SK-N-SH (cell line): Measurements from ENCODE around the gene PER3. TPM values are rescaled to one million over a fixed set of nuclear protein-coding genes. Genes with fewer than 3 reads are reported as not detected.
A peak's percentile ranks its signal among the peaks of the same experiment; 100 is the strongest.

Experiments used
- CTCF ChIA-PET: fragments of 300-600, 350-600 bp; formaldehyde crosslinking; extraction: SDS; loops from one replicate; lab custom pipeline; 2021; lab: Yijun Ruan, JAX
- POLR2A ChIA-PET: fragments of 350-600 bp; sonication (Branson Sonifier 250); formaldehyde crosslinking; extraction: SDS; loops from one replicate; lab custom pipeline; 2020; ENCODE audit warnings: antibody characterized with exemption, inconsistent platforms; lab: Yijun Ruan, JAX
- DNase-seq: peaks from one replicate; pipeline ENCODE4 v3.0.0; 2012
- H2AFZ ChIP-seq: fragments of 200-600 bp; sonication (generic); 2 replicates; pipeline ENCODE4 v1.8.1; 2016; ENCODE audit warnings: antibody characterized with exemption, mild to moderate bottlenecking, low read depth
- H3F3A ChIP-seq: fragments of 200-600 bp; sonication (generic); replicated peaks from 2 replicates; pipeline ENCODE3; 2016; ENCODE audit warnings: antibody characterized with exemption, mild to moderate bottlenecking; ENCODE audit not compliant: insufficient read depth
- H3K27ac ChIP-seq, 2 experiments: fragments of 200-500 bp in 1 of 2; fragments of 200-600 bp in 1 of 2; sonication (Bioruptor generic) in 1 of 2; sonication (generic), shearing (Covaris generic) in 1 of 2; 2 replicates each; pipeline versions ENCODE4 v1.5.1 to v1.6.1; 2014 to 2016; ENCODE audit warnings: low read depth in 2 of 2, inconsistent platforms in 1 of 2, low read length in 1 of 2, mild to moderate bottlenecking in 1 of 2, mixed read lengths in 1 of 2
- H3K27me3 ChIP-seq: fragments of 200-600 bp; sonication (generic), shearing (Covaris generic); 2 replicates; pipeline ENCODE4 v1.6.1; 2016; ENCODE audit warnings: mixed run types; ENCODE audit not compliant: insufficient read depth
- H3K36me3 ChIP-seq, 2 experiments: fragments of 200-500 bp in 1 of 2; fragments of 200-600 bp in 1 of 2; sonication (Bioruptor generic) in 1 of 2; sonication (generic) in 1 of 2; replicated peaks in 1 of 2; 2 replicates each; pipeline versions ENCODE3 to v1.5.1; 2014 to 2016; ENCODE audit warnings: low read length in 1 of 2, mild to moderate bottlenecking in 1 of 2; ENCODE audit not compliant: insufficient read depth in 2 of 2, control insufficient read depth in 1 of 2
- H3K4me1 ChIP-seq, 2 experiments: fragments of 200-500 bp in 1 of 2; fragments of 200-600 bp in 1 of 2; sonication (Bioruptor generic) in 1 of 2; sonication (generic), shearing (Covaris generic) in 1 of 2; 2 replicates each; pipeline versions ENCODE4 v1.5.1 to v1.6.1; 2014 to 2016; ENCODE audit warnings: low read depth in 1 of 2, low read length in 1 of 2, mixed run types in 1 of 2; ENCODE audit not compliant: insufficient read depth in 2 of 2, control insufficient read depth in 1 of 2
- H3K4me2 ChIP-seq: fragments of 200-600 bp; sonication (generic), shearing (Covaris generic); 2 replicates; pipeline ENCODE4 v1.6.1; 2017; ENCODE audit warnings: mixed run types
- H3K4me3 ChIP-seq, 2 experiments: fragments of 200-500 bp in 1 of 2; fragments of 200-600 bp in 1 of 2; sonication (Bioruptor generic) in 1 of 2; sonication (generic), shearing (Covaris generic) in 1 of 2; 2 replicates each; pipeline versions ENCODE4 v1.5.1 to v1.8.1; 2014 to 2016; ENCODE audit warnings: low read depth in 2 of 2, inconsistent platforms in 1 of 2, low read length in 1 of 2, mild to moderate bottlenecking in 1 of 2, mixed read lengths in 1 of 2, moderate library complexity in 1 of 2
- H3K79me2 ChIP-seq: fragments of 200-600 bp; sonication (generic); 2 replicates; pipeline ENCODE4 v1.8.1; 2017; ENCODE audit warnings: mild to moderate bottlenecking; ENCODE audit not compliant: insufficient read depth
- H3K9ac ChIP-seq: fragments of 200-600 bp; sonication (generic); 2 replicates; pipeline ENCODE4 v1.6.1; 2017; ENCODE audit warnings: mixed run types
- H3K9me2 ChIP-seq: fragments of 200-600 bp; sonication (generic); 2 replicates; pipeline ENCODE4 v1.6.1; 2017; ENCODE audit warnings: mixed run types
- H3K9me3 ChIP-seq: fragments of 200-600 bp; sonication (generic); 2 replicates; pipeline ENCODE4 v1.6.1; 2017; ENCODE audit warnings: mixed run types, mild to moderate bottlenecking, moderate library complexity
- H4K20me1 ChIP-seq: fragments of 200-600 bp; sonication (generic); 2 replicates; pipeline ENCODE4 v1.6.1; 2017; ENCODE audit warnings: mild to moderate bottlenecking, mixed run types; ENCODE audit not compliant: insufficient read depth
- EZH2phosphoT487 ChIP-seq: fragments of 200-600 bp; sonication (generic); IDR thresholded peaks from 2 replicates; pipeline ENCODE4 v1.6.1; 2017; ENCODE audit warnings: low read depth, mixed run types, mild to moderate bottlenecking, antibody characterized with exemption, moderate library complexity, borderline replicate concordance
- FOSL2 ChIP-seq: IDR thresholded peaks from 2 replicates; pipeline ENCODE4 v1.4.0; 2012; ENCODE audit warnings: low read depth, mild to moderate bottlenecking, moderate library complexity, borderline replicate concordance
- FOXJ3 ChIP-seq: sonication (generic); formaldehyde crosslinking; IDR thresholded peaks from 2 replicates; pipeline ENCODE4 v1.5.1; 2020; ENCODE audit warnings: mild to moderate bottlenecking, missing genetic modification reagents
- FOXM1 ChIP-seq: IDR thresholded peaks from 2 replicates; pipeline ENCODE4 v1.4.0; 2012; ENCODE audit warnings: low read depth, mild to moderate bottlenecking
- GABPA ChIP-seq: IDR thresholded peaks from 2 replicates; pipeline ENCODE4 v1.4.0; 2012; ENCODE audit warnings: low read depth, mild to moderate bottlenecking
- GATA2 ChIP-seq: sonication (generic); formaldehyde crosslinking; IDR thresholded peaks from 2 replicates; pipeline ENCODE4 v1.5.0; 2020; ENCODE audit warnings: mild to moderate bottlenecking, missing genetic modification reagents
- JUND ChIP-seq: IDR thresholded peaks from 2 replicates; pipeline ENCODE4 v1.4.0; 2012
- MXI1 ChIP-seq: IDR thresholded peaks from 2 replicates; pipeline ENCODE4 v1.6.1; 2012; ENCODE audit warnings: mild to moderate bottlenecking, low read depth, low read length, improper control_type of control experiment
- NRF1 ChIP-seq: IDR thresholded peaks from 2 replicates; pipeline ENCODE4 v1.6.1; 2012; ENCODE audit warnings: low read depth, mild to moderate bottlenecking, low read length
- POLR2AphosphoS5 ChIP-seq: IDR thresholded peaks from 2 replicates; pipeline ENCODE4 v1.6.1; 2012; ENCODE audit warnings: low read depth, low read length
- RXRA ChIP-seq: IDR thresholded peaks from 2 replicates; pipeline ENCODE4 v1.4.0; 2012; ENCODE audit warnings: low read depth, mild to moderate bottlenecking, borderline replicate concordance
- SIN3A ChIP-seq: IDR thresholded peaks from 2 replicates; pipeline ENCODE4 v1.6.1; 2012; ENCODE audit warnings: low read depth, mild to moderate bottlenecking, low read length, moderate library complexity, borderline replicate concordance
- SMC3 ChIP-seq: IDR thresholded peaks from 2 replicates; pipeline ENCODE4 v1.6.1; 2012; ENCODE audit warnings: low read depth, low read length, improper control_type of control experiment
- TAF1 ChIP-seq: IDR thresholded peaks from 2 replicates; pipeline ENCODE4 v1.6.1; 2012; ENCODE audit warnings: low read depth, mild to moderate bottlenecking, low read length, moderate library complexity, borderline replicate concordance
- TCF12 ChIP-seq: IDR thresholded peaks from 2 replicates; pipeline ENCODE4 v1.4.0; 2012
- WGBS: methylation state at CpG from one replicate; pipeline ENCODE4 v1.1.6; 2017; ENCODE audit warnings: low lambda C conversion rate; 5-methylcytosine and 5-hydroxymethylcytosine counted together
- polyA plus RNA-seq, 3 experiments: library from polyadenylated mRNA; depleted of rRNA; stranded (reverse); fragments of >200 nt; gene quantifications; 2 replicates each; pipeline ENCODE4 v1.2.3, GENCODE V29; 2012
- TF ChIP-seq, protein P1 (sequence below): fragments of 200-600 bp; sonication (generic); IDR thresholded peaks from 2 replicates; pipeline ENCODE4 v1.6.1; 2017; ENCODE audit warnings: antibody characterized with exemption, mild to moderate bottlenecking, moderate library complexity
- TF ChIP-seq, protein P2 (sequence below): fragments of 150-350 bp; IDR thresholded peaks from 2 replicates; pipeline ENCODE4 v1.6.1; 2017; ENCODE audit warnings: antibody characterized with exemption, low read length, low read depth, borderline replicate concordance
- TF ChIP-seq, protein P3 (sequence below): IDR thresholded peaks from 2 replicates; pipeline ENCODE4 v1.4.0; 2012; ENCODE audit warnings: low read depth, borderline replicate concordance
- TF ChIP-seq, protein P4 (sequence below): IDR thresholded peaks from 2 replicates; pipeline ENCODE4 v1.4.0; 2012; ENCODE audit warnings: low read depth
- TF ChIP-seq, protein P5 (sequence below): IDR thresholded peaks from 2 replicates; pipeline ENCODE4 v1.6.1; 2012; ENCODE audit warnings: mild to moderate bottlenecking, low read depth, low read length, moderate library complexity

The PER3 gene
- polyA plus RNA-seq, 1 of the 3 experiments (the other 2 are of a cell fraction) = 6.0 TPM

DNA sequence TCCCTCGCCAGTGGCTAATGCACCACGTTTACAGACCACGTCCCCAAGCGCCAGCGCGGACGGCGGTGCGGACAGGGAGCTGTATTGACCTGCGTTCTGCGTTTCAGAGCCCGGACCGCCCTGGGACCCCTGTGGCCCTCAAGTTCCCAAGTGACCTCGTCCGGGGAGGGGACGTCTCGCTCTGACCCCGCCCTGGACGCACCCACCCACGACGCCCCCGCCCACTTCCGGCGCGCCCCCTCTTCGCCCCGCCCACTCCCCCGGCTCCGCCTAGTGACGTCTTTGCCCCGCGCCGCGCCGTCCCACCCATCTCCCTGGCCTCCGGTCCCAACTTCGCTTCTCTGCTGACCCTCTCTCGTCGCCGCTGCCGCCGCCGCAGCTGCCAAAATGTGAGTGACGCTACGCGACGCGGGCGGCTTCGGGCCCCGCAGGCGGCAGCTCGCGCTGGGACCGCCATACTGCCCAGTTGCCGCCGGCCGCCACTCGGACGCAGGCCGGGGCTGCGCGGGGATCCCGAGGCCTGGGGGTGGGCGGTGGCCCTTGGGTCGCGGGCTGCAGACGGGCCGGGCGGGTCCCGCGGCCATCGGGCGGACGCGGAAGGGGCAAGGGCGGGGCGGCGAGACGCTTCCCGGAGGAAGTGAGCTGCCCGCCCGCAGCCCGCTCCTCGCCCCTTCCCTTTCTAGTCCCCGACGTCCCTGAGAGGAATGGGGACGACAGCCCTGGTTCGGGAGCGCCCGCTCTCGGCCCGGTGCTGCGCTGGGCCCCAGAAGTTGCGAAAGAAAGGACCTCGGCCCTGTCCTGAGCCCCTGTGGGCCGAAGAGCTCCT lies 12.9 kb upstream of the PER3 start, which contains the start of gene VAMP3:
Gene VAMP3, plus strand, starts transcription at position 300 of the 826 bp plus-strand sequence. Its CDS starts 88 bp downstream, at position 388.
- CTCF ChIA-PET = interaction anchor here (1.6 to 14.6 kb wide), 3 partner anchors 18 to 104 kb away, joined by 3 to 139 read pairs (median 112); no protein-coding TSS in a partner anchor
- Histone ChIP-seq H3K27ac (peak within 1 kb of the TSS; percentile 71 to 78; a peak in 3 of 4 replicates), H3K9ac (peak within 1 kb of the TSS; percentile 85), H3K4me2 (peak within 1 kb of the TSS; percentile 87), H3K9me3 (no peaks in the 10 kb centered on the region), H3K36me3 (peaks cover 22 to 24% of the 10 kb centered on the region in 2 experiments), H4K20me1 (peaks cover 27% of the 10 kb centered on the region), H3K4me1 (peaks cover 5 to 19% of the 10 kb centered on the region in 2 experiments; a peak in 3 of 4 replicates), H3F3A (peaks cover 5% of the 10 kb centered on the region), H3K9me2 (no peaks in the 10 kb centered on the region), H3K27me3 (no peaks in the 10 kb centered on the region), H2AFZ (peak within 1 kb of the TSS; percentile 97), H3K79me2 (peaks cover 50% of the 10 kb centered on the region), H3K4me3 (peak within 1 kb of the TSS; percentile 67 to 98)
- POLR2A ChIA-PET = interaction anchor here (0.6 to 1.4 kb wide), 4 partner anchors 53 to 103 kb away, joined by 3 to 7 read pairs (median 4); no protein-coding TSS in a partner anchor
- under 1% methylated on average over 21 of the region's 97 CpGs for WGBS
- TF ChIP-seq POLR2AphosphoS5 (peak; percentile 46), EZH2phosphoT487 (no peak), RXRA (no peak), FOSL2 (no peak), TCF12 (no peak), GATA2 (CRISPR knock-in tag) (no peak), FOXJ3 (CRISPR knock-in tag) (no peak), SIN3A (peak; percentile 59; the same call in 1 of the 2 replicates), FOXM1 (no peak), MXI1 (peak; percentile 38; the same call in 1 of the 2 replicates), SMC3 (no peak), GABPA (peak; percentile 63; the same call in 1 of the 2 replicates), NRF1 (no peak), TAF1 (peak; percentile 53; the same call in 1 of the 2 replicates), JUND (no peak)
- TF ChIP-seq, protein P1, sequence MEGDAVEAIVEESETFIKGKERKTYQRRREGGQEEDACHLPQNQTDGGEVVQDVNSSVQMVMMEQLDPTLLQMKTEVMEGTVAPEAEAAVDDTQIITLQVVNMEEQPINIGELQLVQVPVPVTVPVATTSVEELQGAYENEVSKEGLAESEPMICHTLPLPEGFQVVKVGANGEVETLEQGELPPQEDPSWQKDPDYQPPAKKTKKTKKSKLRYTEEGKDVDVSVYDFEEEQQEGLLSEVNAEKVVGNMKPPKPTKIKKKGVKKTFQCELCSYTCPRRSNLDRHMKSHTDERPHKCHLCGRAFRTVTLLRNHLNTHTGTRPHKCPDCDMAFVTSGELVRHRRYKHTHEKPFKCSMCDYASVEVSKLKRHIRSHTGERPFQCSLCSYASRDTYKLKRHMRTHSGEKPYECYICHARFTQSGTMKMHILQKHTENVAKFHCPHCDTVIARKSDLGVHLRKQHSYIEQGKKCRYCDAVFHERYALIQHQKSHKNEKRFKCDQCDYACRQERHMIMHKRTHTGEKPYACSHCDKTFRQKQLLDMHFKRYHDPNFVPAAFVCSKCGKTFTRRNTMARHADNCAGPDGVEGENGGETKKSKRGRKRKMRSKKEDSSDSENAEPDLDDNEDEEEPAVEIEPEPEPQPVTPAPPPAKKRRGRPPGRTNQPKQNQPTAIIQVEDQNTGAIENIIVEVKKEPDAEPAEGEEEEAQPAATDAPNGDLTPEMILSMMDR = no peak
- TF ChIP-seq, protein P2, sequence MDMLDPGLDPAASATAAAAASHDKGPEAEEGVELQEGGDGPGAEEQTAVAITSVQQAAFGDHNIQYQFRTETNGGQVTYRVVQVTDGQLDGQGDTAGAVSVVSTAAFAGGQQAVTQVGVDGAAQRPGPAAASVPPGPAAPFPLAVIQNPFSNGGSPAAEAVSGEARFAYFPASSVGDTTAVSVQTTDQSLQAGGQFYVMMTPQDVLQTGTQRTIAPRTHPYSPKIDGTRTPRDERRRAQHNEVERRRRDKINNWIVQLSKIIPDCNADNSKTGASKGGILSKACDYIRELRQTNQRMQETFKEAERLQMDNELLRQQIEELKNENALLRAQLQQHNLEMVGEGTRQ = no peak
- TF ChIP-seq, protein P3, sequence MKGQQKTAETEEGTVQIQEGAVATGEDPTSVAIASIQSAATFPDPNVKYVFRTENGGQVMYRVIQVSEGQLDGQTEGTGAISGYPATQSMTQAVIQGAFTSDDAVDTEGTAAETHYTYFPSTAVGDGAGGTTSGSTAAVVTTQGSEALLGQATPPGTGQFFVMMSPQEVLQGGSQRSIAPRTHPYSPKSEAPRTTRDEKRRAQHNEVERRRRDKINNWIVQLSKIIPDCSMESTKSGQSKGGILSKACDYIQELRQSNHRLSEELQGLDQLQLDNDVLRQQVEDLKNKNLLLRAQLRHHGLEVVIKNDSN = no peak
- TF ChIP-seq, protein P4, sequence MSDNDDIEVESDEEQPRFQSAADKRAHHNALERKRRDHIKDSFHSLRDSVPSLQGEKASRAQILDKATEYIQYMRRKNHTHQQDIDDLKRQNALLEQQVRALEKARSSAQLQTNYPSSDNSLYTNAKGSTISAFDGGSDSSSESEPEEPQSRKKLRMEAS = 0 out of 2 replicates have a peak, but pooled peaks have one; percentile 8
- TF ChIP-seq, protein P5, sequence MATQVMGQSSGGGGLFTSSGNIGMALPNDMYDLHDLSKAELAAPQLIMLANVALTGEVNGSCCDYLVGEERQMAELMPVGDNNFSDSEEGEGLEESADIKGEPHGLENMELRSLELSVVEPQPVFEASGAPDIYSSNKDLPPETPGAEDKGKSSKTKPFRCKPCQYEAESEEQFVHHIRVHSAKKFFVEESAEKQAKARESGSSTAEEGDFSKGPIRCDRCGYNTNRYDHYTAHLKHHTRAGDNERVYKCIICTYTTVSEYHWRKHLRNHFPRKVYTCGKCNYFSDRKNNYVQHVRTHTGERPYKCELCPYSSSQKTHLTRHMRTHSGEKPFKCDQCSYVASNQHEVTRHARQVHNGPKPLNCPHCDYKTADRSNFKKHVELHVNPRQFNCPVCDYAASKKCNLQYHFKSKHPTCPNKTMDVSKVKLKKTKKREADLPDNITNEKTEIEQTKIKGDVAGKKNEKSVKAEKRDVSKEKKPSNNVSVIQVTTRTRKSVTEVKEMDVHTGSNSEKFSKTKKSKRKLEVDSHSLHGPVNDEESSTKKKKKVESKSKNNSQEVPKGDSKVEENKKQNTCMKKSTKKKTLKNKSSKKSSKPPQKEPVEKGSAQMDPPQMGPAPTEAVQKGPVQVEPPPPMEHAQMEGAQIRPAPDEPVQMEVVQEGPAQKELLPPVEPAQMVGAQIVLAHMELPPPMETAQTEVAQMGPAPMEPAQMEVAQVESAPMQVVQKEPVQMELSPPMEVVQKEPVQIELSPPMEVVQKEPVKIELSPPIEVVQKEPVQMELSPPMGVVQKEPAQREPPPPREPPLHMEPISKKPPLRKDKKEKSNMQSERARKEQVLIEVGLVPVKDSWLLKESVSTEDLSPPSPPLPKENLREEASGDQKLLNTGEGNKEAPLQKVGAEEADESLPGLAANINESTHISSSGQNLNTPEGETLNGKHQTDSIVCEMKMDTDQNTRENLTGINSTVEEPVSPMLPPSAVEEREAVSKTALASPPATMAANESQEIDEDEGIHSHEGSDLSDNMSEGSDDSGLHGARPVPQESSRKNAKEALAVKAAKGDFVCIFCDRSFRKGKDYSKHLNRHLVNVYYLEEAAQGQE = no peak
- DNase-seq = peak; percentile 99
